Pancreas (tissue), 10 donors: ENCODE measurements around the gene DUSP9. TPM values are rescaled to one million over a fixed set of nuclear protein-coding genes. Genes with fewer than 3 reads are reported as not detected.
A peak's percentile ranks its signal among the peaks of the same experiment; 100 is the strongest.

ENCODE experiments used
- ATAC-seq, 4 donors: fragments of 200-7000 bp; cut with Tn5 transposase; one replicate each; pipeline versions ENCODE4 v1.8.0 to v1.9.1; 2020; ENCODE audit warnings: mild to moderate bottlenecking in 4 of 4, moderate library complexity in 4 of 4
- DNase-seq, 6 donors: peaks; one replicate each; pipeline ENCODE4 v3.0.0-alpha.2; 2020
- FAIRE-seq: peaks from 2 replicates; lab custom pipeline; 2012; peaks lifted over from hg19 to GRCh38; lab: Jason Lieb, UNC
- H3K27ac ChIP-seq, 4 donors: fragments of 200-600 bp; sonication (generic); 1 replicate in 3 of 4; 2 replicates in 1 of 4; pipeline versions ENCODE4 v1.5.0 to v1.8.0; 2020
- H3K27me3 ChIP-seq, 4 donors: fragments of 200-600 bp; one replicate each; pipeline ENCODE4 v1.8.0; 2021
- H3K36me3 ChIP-seq, 3 donors: fragments of 200-600 bp; sonication (generic) in 1 of 3; one replicate each; pipeline versions ENCODE4 v1.5.0 to v1.8.0; 2020 to 2021
- H3K4me1 ChIP-seq, 3 donors: fragments of 200-600 bp; one replicate each; pipeline ENCODE4 v1.8.0; 2021
- H3K4me3 ChIP-seq, 4 donors: fragments of 200-600 bp; sonication (generic) in 2 of 4; one replicate each; pipeline versions ENCODE4 v1.5.0 to v1.8.0; 2020 to 2021
- H3K9me3 ChIP-seq, 4 donors: fragments of 200-600 bp; one replicate each; pipeline ENCODE4 v1.8.0; 2021
- WGBS, 2 donors: extraction: QIAGEN DNeasy Blood & Tissue Kit; methylation state at CpG; one replicate each; pipeline ENCODE4 v1.1.7; 2013; 5-methylcytosine and 5-hydroxymethylcytosine counted together
- intact Hi-C, 3 donors: fragments of 100-400 bp; cut with DNase I; formaldehyde crosslinking; loops; one replicate each; pipeline versions ENCODE4 v1.11.1 to v1.14.2; 2022
- polyA plus RNA-seq, 2 donors: library from polyadenylated mRNA; stranded (reverse); fragments of 200-250 nt; gene quantifications; one replicate each; pipeline ENCODE4 v1.2.3, GENCODE V29; 2013
- total RNA-seq, 6 donors: library from RNA; stranded (reverse); fragmentation: NEBNext Ultra II Directional in 4 of 6; extraction: Animal tissue kit (Norgen Biotek cat#: 25700) in 4 of 6; gene quantifications; one replicate each; pipeline versions ENCODE4 v1.2.1 to v1.2.4, GENCODE V29; 2021 to 2023
- TF ChIP-seq, protein P1 (sequence below), 4 donors: fragments of 200-600 bp; sonication (generic) in 3 of 4; IDR thresholded peaks; one replicate each; pipeline versions ENCODE4 v1.5.0 to v1.8.0; 2021; ENCODE audit warnings: antibody characterized with exemption in 4 of 4
- donor health status: healthy with polysubstance abuse.
- donor health status: DM: no; HTN: no; CAD: no; lungs with moderate emphysema.
- donor health status: DM: no; HTN: no; CAD: no.
- donor health status: control.
- donor health status: control.
- donor health status: Bipolar disorder and iron deficiency.
- donor health status: DM: yes; HTN: yes; CAD: no.
- donor health status: DM: no; HTN: no; CAD: no.
- donor health status: DM: no; HTN: no; CAD: no.
- donor health status: DM: yes; HTN: yes; CAD: no.

DUSP9 gene
- total and polyA plus RNA-seq, 8 donors, result 0.07 to 0.28 (median 0.12) TPM; not detected in 4

DNA sequence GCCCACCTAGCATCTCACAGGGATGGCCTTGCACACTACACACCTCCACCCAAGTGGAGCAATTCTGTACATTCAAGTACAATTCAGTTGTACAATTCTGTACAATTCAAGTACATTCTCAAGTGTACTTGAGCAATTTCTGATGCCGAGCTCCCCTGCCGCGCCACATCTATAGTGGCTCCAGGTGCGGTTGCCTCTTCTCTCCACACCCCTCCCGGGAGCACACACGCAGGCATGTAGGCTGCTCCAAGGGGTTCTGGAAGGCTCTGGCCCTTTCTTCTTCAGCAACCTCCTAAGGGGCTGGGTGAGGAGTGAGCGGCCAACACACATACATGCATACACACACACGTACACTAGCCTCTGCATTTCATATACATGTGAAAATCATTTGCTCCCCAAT is 18.9 kb upstream of the DUSP9 start:
- Histone ChIP-seq H3K9me3 (no peaks in the 10 kb centered on the region), H3K27me3 (peaks cover 0 to 3% (median 0%) of the 10 kb centered on the region in 4 donors), H3K36me3 (no peaks in the 10 kb centered on the region), H3K4me3 (no peak overlapping the region), H3K27ac (no peak overlapping the region), H3K4me1 (no peaks in the 10 kb centered on the region)
- 94 to 96% methylated on average over 8 of the region's 8 CpGs for WGBS, 2 donors
- ATAC-seq, result no peak
- no peak for DNase-seq
- TF ChIP-seq, protein P1, sequence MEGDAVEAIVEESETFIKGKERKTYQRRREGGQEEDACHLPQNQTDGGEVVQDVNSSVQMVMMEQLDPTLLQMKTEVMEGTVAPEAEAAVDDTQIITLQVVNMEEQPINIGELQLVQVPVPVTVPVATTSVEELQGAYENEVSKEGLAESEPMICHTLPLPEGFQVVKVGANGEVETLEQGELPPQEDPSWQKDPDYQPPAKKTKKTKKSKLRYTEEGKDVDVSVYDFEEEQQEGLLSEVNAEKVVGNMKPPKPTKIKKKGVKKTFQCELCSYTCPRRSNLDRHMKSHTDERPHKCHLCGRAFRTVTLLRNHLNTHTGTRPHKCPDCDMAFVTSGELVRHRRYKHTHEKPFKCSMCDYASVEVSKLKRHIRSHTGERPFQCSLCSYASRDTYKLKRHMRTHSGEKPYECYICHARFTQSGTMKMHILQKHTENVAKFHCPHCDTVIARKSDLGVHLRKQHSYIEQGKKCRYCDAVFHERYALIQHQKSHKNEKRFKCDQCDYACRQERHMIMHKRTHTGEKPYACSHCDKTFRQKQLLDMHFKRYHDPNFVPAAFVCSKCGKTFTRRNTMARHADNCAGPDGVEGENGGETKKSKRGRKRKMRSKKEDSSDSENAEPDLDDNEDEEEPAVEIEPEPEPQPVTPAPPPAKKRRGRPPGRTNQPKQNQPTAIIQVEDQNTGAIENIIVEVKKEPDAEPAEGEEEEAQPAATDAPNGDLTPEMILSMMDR (IDR thresholded peaks at IDR 0.05), result no peak
- intact Hi-C loops, result no loop called here
- FAIRE-seq, result no peak

DNA sequence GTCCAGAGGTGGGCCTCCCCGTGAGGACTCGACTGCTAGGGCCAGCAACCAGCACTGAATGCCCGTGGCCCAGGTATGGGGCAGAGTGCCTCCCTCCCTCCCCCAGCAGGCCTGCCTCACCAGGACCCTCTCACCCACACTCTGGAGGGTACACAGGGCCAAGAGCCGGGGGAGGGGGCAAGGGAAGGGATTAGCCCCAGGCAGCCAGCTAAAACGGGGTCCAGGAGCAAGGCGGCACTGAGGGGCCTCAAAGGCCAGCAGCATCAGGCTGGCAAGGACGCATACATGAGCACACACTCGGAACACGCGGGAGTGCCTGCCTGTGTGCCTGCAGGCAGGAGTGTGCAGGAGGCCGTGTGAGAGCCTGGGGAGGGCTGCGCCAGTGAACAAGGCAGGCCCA is 18.3 kb upstream of the DUSP9 start:
- Histone ChIP-seq H3K4me1 (no peaks in the 10 kb centered on the region), H3K4me3 (no peak overlapping the region), H3K36me3 (no peaks in the 10 kb centered on the region), H3K27me3 (peaks cover 0 to under 1% (median 0%) of the 10 kb centered on the region in 4 donors), H3K27ac (no peak overlapping the region), H3K9me3 (no peaks in the 10 kb centered on the region)
- FAIRE-seq, result no peak
- 77 to 87% methylated on average over 10 to 12 of the region's 12 CpGs for WGBS, 2 donors
- TF ChIP-seq, protein P1 (IDR thresholded peaks at IDR 0.05), result no peak
- peak in 2 of 6 donors; percentile 42 to 49 for DNase-seq
- ATAC-seq, result no peak
- intact Hi-C loops, result no loop called here

DNA sequence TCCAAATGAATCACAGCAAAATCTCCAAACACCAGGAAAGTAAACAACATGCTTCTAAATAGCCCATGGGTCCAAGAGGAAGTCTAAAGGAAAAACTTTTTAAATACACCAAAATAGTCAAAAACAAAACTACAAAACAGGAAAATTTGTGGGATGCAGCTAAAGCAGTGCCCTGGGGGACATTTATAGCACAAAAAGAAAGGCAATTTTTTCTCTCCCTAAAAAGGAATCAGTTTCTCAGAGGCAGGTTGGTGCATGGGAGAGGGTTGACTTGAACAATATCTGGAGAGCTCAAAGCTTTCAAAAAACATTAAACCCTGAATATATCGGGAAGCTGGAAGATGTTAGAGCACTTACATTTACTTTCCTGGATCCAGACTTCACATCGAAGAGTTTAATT is 15.7 kb upstream of the DUSP9 start:
- no peak for FAIRE-seq
- 86 to 89% methylated on average over 2 of the region's 2 CpGs for WGBS, 2 donors
- no peak overlapping the region for H3K27ac ChIP-seq
- no peak overlapping the region for H3K4me3 ChIP-seq
- H3K36me3 ChIP-seq, result no peaks in the 10 kb centered on the region
- intact Hi-C loops, result no loop called here
- no peak for ATAC-seq
- no peaks in the 10 kb centered on the region for H3K27me3 ChIP-seq
- H3K4me1 ChIP-seq, result no peaks in the 10 kb centered on the region
- no peak for DNase-seq
- no peaks in the 10 kb centered on the region for H3K9me3 ChIP-seq
- TF ChIP-seq, protein P1 (IDR thresholded peaks at IDR 0.05), result no peak

DNA sequence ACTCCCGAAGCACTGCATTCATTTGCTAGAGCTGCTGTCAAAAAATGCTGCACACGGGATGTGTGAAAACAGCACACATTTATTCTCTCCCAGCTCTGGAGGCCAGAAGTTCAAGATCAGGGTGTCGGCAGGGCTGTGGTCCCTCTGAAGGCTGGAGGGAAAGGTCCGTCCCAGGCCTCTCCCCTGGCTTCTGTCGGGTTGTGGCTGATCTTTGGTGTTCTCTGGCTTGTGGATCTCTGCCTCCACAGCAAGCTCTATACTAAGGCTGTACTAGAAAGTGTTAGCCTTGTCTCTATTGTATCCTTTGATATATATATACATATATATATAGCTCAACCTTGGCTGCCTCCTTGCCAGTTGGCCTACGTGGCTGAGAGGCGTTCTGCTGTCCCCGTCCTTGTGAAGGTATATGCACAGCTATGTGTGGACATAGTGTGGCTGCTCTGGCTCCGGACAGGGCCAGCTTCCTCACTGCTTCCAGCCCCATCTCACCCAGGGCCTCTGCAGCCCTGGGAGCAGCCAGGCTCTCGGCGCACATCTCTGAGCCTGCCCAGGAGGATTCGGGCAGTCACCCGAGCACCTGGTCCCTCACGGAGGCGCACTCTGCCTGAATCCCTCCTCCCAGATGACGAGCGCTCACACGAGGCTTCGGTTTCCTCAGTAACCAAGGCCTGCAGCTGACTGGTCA is 15.0 kb upstream of the DUSP9 start:
- DNase-seq (peak in 1 of 6 donors; percentile 52), ATAC-seq (no peak), FAIRE-seq (no peak)
- no peak overlapping the region for H3K4me3 ChIP-seq
- no peaks in the 10 kb centered on the region for H3K36me3 ChIP-seq
- TF ChIP-seq, protein P1 (IDR thresholded peaks at IDR 0.05), result no peak
- H3K9me3 ChIP-seq, result no peaks in the 10 kb centered on the region
- H3K4me1 ChIP-seq, result no peaks in the 10 kb centered on the region
- no peaks in the 10 kb centered on the region for H3K27me3 ChIP-seq
- intact Hi-C loops, result no loop called here
- no peak overlapping the region for H3K27ac ChIP-seq
- WGBS, 2 donors, result 87 to 92% methylated on average over 19 of the region's 19 CpGs

DNA sequence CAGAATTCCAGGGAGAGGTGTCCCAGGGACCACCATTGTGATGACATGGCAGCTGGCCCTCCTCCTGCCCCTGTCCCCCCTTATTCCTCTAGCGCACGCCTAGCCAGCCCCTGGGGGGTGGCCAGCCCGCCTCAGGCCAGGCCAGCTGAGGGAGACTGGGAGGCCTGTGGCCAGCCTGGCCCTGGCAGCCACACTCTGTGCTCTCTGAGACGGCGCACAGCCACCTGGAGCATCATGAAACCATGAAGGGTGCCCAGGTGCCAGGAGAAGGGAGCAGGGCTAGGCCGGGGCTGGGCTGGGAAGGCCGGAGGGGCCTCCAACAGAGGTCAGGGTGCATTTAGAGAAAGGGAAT is 14.4 kb upstream of the DUSP9 start:
- H3K4me3 ChIP-seq, result no peak overlapping the region
- WGBS, 2 donors, result 75 to 91% methylated on average over 7 of the region's 7 CpGs
- FAIRE-seq (no peak), DNase-seq (no peak), ATAC-seq (no peak)
- H3K9me3 ChIP-seq, result no peaks in the 10 kb centered on the region
- no peak overlapping the region for H3K27ac ChIP-seq
- H3K4me1 ChIP-seq, result no peaks in the 10 kb centered on the region
- intact Hi-C loops, result no loop called here
- no peaks in the 10 kb centered on the region for H3K36me3 ChIP-seq
- no peaks in the 10 kb centered on the region for H3K27me3 ChIP-seq
- TF ChIP-seq, protein P1 (IDR thresholded peaks at IDR 0.05), result no peak
